Breast epithelium (tissue), 3 donors: ENCODE data around the gene TRIM59.

ENCODE experiments used
- CTCF ChIP-seq, 3 donors: fragments of 450-650 bp; IDR thresholded peaks; one replicate each; pipeline ENCODE4 v1.5.1; 2016 to 2017; ENCODE audit warnings: antibody characterized with exemption in 3 of 3, mild to moderate bottlenecking in 3 of 3, moderate library complexity in 3 of 3
- POLR2A ChIP-seq: fragments of 450-650 bp; IDR thresholded peaks from one replicate; pipeline ENCODE4 v1.6.1; 2016; ENCODE audit warnings: antibody characterized with exemption, mild to moderate bottlenecking, moderate library complexity

GRCh38 chr3:160434071-160434470 lies 15.5 kb downstream of the TRIM59 start:
- no peak for TF ChIP-seq POLR2A
- no peak for TF ChIP-seq CTCF (IDR thresholded peaks at IDR 0.05)
